A673 (cell line): ENCODE measurements around the gene NXPH3.

Source experiments
- EZH2 ChIP-seq: fragments of 200-600 bp; sonication (generic); IDR thresholded peaks from 2 replicates; pipeline ENCODE4 v1.6.1; 2017; ENCODE audit warnings: borderline replicate concordance, low read depth, mild to moderate bottlenecking, mixed read lengths, antibody characterized with exemption, low read length; ENCODE audit not compliant: poor library complexity, severe bottlenecking
- TF ChIP-seq, protein P1 (sequence below): fragments of 300-800, 200-600 bp; sonication (generic); conservative IDR thresholded peaks from 2 replicates; pipeline ENCODE4 v1.5.1; 2017; ENCODE audit warnings: low read depth, mild to moderate bottlenecking, antibody characterized with exemption, low read length, moderate library complexity, mixed read lengths

GRCh38 chr17:49549311-49549605 is 26.4 kb upstream of the NXPH3 start:
- TF ChIP-seq, protein P1, sequence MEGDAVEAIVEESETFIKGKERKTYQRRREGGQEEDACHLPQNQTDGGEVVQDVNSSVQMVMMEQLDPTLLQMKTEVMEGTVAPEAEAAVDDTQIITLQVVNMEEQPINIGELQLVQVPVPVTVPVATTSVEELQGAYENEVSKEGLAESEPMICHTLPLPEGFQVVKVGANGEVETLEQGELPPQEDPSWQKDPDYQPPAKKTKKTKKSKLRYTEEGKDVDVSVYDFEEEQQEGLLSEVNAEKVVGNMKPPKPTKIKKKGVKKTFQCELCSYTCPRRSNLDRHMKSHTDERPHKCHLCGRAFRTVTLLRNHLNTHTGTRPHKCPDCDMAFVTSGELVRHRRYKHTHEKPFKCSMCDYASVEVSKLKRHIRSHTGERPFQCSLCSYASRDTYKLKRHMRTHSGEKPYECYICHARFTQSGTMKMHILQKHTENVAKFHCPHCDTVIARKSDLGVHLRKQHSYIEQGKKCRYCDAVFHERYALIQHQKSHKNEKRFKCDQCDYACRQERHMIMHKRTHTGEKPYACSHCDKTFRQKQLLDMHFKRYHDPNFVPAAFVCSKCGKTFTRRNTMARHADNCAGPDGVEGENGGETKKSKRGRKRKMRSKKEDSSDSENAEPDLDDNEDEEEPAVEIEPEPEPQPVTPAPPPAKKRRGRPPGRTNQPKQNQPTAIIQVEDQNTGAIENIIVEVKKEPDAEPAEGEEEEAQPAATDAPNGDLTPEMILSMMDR: no peak
- TF ChIP-seq EZH2: no peak
